GM23338 (cell line): ENCODE measurements around the gene PTPRR. TPM values are rescaled to one million over a fixed set of nuclear protein-coding genes. Genes with fewer than 3 reads are reported as not detected.

Source experiments
- ATAC-seq: fragments of 200-7000 bp; cut with Tn5 transposase; 3 replicates; pipeline ENCODE4 v1.9.1; 2020
- DNase-seq: peaks from one replicate; pipeline ENCODE4 v3.0.0-alpha.2; 2015; ENCODE audit warnings: low spot score
- H2AFZ ChIP-seq: fragments of 200-600 bp; sonication (generic); 2 replicates; pipeline ENCODE4 v1.8.0; 2016; ENCODE audit warnings: antibody characterized with exemption, mild to moderate bottlenecking, moderate library complexity
- H3F3A ChIP-seq: fragments of 200-600 bp; sonication (generic); replicated peaks from 2 replicates; pipeline ENCODE4 v1.8.0; 2017; ENCODE audit warnings: antibody characterized with exemption, mixed run types, low read depth
- H3K27ac ChIP-seq: fragments of 200-600 bp; sonication (generic); 2 replicates; pipeline ENCODE4 v1.6.1; 2016; ENCODE audit warnings: low read depth
- H3K27me3 ChIP-seq: fragments of 200-600 bp; sonication (generic); 2 replicates; pipeline ENCODE4 v1.8.0; 2016; ENCODE audit warnings: mild to moderate bottlenecking, mixed run types, moderate library complexity; ENCODE audit not compliant: insufficient read depth
- H3K36me3 ChIP-seq: fragments of 200-600 bp; sonication (generic); 2 replicates; pipeline ENCODE4 v1.8.0; 2016; ENCODE audit warnings: mild to moderate bottlenecking; ENCODE audit not compliant: insufficient read depth
- H3K4me1 ChIP-seq: fragments of 200-600 bp; sonication (generic); 2 replicates; pipeline ENCODE4 v1.8.0; 2016; ENCODE audit warnings: mild to moderate bottlenecking, moderate library complexity; ENCODE audit not compliant: insufficient read depth
- H3K4me2 ChIP-seq: fragments of 200-600 bp; sonication (generic); 2 replicates; pipeline ENCODE4 v1.7.1; 2017; ENCODE audit warnings: mixed run types
- H3K4me3 ChIP-seq: fragments of 200-600 bp; sonication (generic); 2 replicates; pipeline ENCODE4 v1.6.1; 2016; ENCODE audit warnings: mixed run types
- H3K79me2 ChIP-seq: fragments of 200-600 bp; sonication (generic); replicated peaks from 2 replicates; pipeline ENCODE4 v1.8.0; 2017; ENCODE audit warnings: mild to moderate bottlenecking; ENCODE audit not compliant: insufficient read depth
- H3K9me2 ChIP-seq: fragments of 200-600 bp; sonication (generic); 2 replicates; pipeline ENCODE4 v1.8.0; 2017; ENCODE audit not compliant: insufficient read depth
- H4K20me1 ChIP-seq: fragments of 200-600 bp; sonication (generic); replicated peaks from 2 replicates; pipeline ENCODE4 v1.8.0; 2017; ENCODE audit warnings: mild to moderate bottlenecking; ENCODE audit not compliant: insufficient read depth
- H3K27ac Mint-ChIP-seq: 2 replicates; pipeline ENCODE4 v1.8.0; 2020; ENCODE audit warnings: inconsistent platforms, mild to moderate bottlenecking, moderate library complexity, mixed read lengths
- H3K27me3 Mint-ChIP-seq: 3 replicates; pipeline ENCODE4 v1.8.0; 2022; ENCODE audit warnings: low read depth, mild to moderate bottlenecking, moderate library complexity, mixed read lengths, inconsistent platforms; ENCODE audit not compliant: insufficient read depth, poor library complexity
- H3K36me3 Mint-ChIP-seq: 3 replicates; pipeline ENCODE4 v1.8.0; 2021; ENCODE audit warnings: low read depth, mild to moderate bottlenecking, inconsistent platforms, moderate library complexity, mixed read lengths
- H3K4me1 Mint-ChIP-seq: 3 replicates; pipeline ENCODE4 v1.8.0; 2020; ENCODE audit warnings: mild to moderate bottlenecking, inconsistent platforms, mixed read lengths
- H3K4me3 Mint-ChIP-seq: 3 replicates; pipeline ENCODE4 v1.8.0; 2021; ENCODE audit warnings: moderate library complexity, mild to moderate bottlenecking, inconsistent platforms, mixed read lengths
- H3K9me3 Mint-ChIP-seq: 3 replicates; pipeline ENCODE4 v1.8.0; 2020; ENCODE audit warnings: moderate library complexity, mild to moderate bottlenecking, inconsistent platforms, mixed read lengths
- CREB1 ChIP-seq: fragments of 250-450 bp; sonication (Bioruptor Pico); IDR thresholded peaks from 2 replicates; pipeline ENCODE4 v1.5.0; 2020; ENCODE audit warnings: low read depth, mild to moderate bottlenecking, moderate library complexity
- EZH2 ChIP-seq: fragments of 200-600 bp; sonication (generic); IDR thresholded peaks from one replicate; pipeline ENCODE4 v1.8.0; 2017; ENCODE audit warnings: antibody characterized with exemption, mild to moderate bottlenecking, low read depth; ENCODE audit not compliant: unreplicated experiment
- EZH2phosphoT487 ChIP-seq: fragments of 200-600 bp; sonication (generic); IDR thresholded peaks from one replicate; pipeline ENCODE4 v1.8.1; 2018; ENCODE audit warnings: antibody characterized with exemption; ENCODE audit not compliant: unreplicated experiment
- NANOG ChIP-seq: IDR thresholded peaks from 2 replicates; pipeline ENCODE4 v1.6.1; 2016; ENCODE audit warnings: antibody characterized with exemption, borderline replicate concordance
- POLR2AphosphoS5 ChIP-seq: IDR thresholded peaks from 2 replicates; pipeline ENCODE4 v1.6.1; 2016; ENCODE audit warnings: antibody characterized with exemption, low read depth
- STAT1 ChIP-seq: IDR thresholded peaks from one replicate; pipeline ENCODE4 v1.6.1; 2016; ENCODE audit warnings: antibody characterized with exemption; ENCODE audit not compliant: unreplicated experiment
- ZNF114 ChIP-seq: fragments of 250-450 bp; sonication (Bioruptor Pico); IDR thresholded peaks from 2 replicates; pipeline ENCODE4 v1.5.0; 2020; ENCODE audit warnings: mild to moderate bottlenecking, moderate library complexity
- ZNF331 ChIP-seq: fragments of 250-450 bp; sonication (Bioruptor Pico); IDR thresholded peaks from 2 replicates; pipeline ENCODE4 v1.5.0; 2020; ENCODE audit warnings: low read depth, mild to moderate bottlenecking, moderate library complexity
- polyA plus RNA-seq: library from polyadenylated mRNA; unstranded; fragments of >200 nt; fragmentation: Nextera tagmentation; extraction: Ambion mirVana; gene quantifications from 2 replicates; pipeline ENCODE4 v1.2.1, GENCODE V29; 2016
- total RNA-seq: library from RNA; depleted of rRNA; stranded (reverse); fragments of >200 nt; shearing (Covaris generic); gene quantifications from 2 replicates; pipeline ENCODE4 v1.2.3, GENCODE V29; 2014
- TF ChIP-seq, protein P1 (sequence below): fragments of 250-450 bp; sonication (Bioruptor Pico); IDR thresholded peaks from 2 replicates; pipeline ENCODE4 v1.5.0; 2020; ENCODE audit warnings: mild to moderate bottlenecking, moderate library complexity
- TF ChIP-seq, protein P2 (sequence below): IDR thresholded peaks from one replicate; pipeline ENCODE4 v1.6.1; 2018; ENCODE audit warnings: antibody characterized with exemption; ENCODE audit not compliant: unreplicated experiment
- TF ChIP-seq, protein P3 (sequence below): IDR thresholded peaks from 2 replicates; pipeline ENCODE4 v1.6.1; 2016; ENCODE audit warnings: antibody characterized with exemption
- TF ChIP-seq, protein P4 (sequence below), 2 experiments: fragments of 200-600 bp in 1 of 2; sonication (generic) in 1 of 2; conservative IDR thresholded peaks; 2 replicates each; pipeline versions ENCODE4 v1.5.1 to v1.6.1; 2016 to 2017; ENCODE audit warnings: antibody characterized with exemption in 2 of 2, low read depth in 2 of 2, mild to moderate bottlenecking in 2 of 2, moderate library complexity in 1 of 2

Gene PTPRR
- total and polyA plus RNA-seq, 2 experiments from 2014 or later, result 0.26 to 0.76 TPM

DNA sequence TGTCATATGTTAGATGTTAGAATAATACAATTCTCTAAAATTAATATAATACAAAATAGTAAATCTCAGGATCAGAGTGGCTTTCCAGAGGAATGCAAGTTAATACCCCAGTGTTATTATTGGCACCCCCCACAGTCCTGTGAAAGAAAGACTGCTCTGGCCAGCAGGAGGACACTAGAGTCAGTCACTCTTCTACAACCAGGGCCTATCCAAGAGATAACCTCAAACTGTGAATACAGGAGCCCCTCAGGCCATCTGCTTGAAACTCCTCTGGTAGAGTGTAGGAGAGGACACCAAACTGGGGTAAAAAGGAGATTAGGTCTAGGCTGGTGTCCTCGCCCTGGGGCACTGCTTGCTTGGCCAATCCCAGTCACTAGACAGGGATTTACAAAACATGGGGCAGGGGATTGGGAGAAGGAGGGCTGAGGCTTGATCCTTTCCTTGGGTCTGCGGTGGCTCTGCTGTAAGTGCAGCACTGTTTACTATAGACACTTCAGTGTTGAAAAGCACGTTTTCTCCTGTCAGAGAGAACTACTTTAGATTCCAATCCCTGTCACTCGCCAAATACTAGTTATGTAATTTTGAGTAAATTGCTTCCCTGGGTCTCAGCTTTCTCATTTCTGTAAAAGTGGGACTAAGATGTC, 44.5 kb upstream of the PTPRR start:
- H2AFZ ChIP-seq, result no peak overlapping the region
- H3K27ac Mint-ChIP-seq, result no peak overlapping the region
- H3K79me2 ChIP-seq, result no peaks in the 10 kb centered on the region
- no peaks in the 10 kb centered on the region for H3K36me3 Mint-ChIP-seq
- no peaks in the 10 kb centered on the region for H3K4me1 ChIP-seq
- ATAC-seq (no peak; the same call in 2 of the 3 replicates), DNase-seq (no peak)
- H3K9me3 Mint-ChIP-seq, result no peaks in the 10 kb centered on the region
- H3K27me3 ChIP-seq, result no peaks in the 10 kb centered on the region
- no peak overlapping the region for H3K4me3 ChIP-seq
- H3K27me3 Mint-ChIP-seq, result no peaks in the 10 kb centered on the region
- H3K9me2 ChIP-seq, result no peaks in the 10 kb centered on the region
- H4K20me1 ChIP-seq, result no peaks in the 10 kb centered on the region
- H3F3A ChIP-seq, result no peaks in the 10 kb centered on the region
- no peak overlapping the region for H3K4me2 ChIP-seq
- TF ChIP-seq, protein P1, sequence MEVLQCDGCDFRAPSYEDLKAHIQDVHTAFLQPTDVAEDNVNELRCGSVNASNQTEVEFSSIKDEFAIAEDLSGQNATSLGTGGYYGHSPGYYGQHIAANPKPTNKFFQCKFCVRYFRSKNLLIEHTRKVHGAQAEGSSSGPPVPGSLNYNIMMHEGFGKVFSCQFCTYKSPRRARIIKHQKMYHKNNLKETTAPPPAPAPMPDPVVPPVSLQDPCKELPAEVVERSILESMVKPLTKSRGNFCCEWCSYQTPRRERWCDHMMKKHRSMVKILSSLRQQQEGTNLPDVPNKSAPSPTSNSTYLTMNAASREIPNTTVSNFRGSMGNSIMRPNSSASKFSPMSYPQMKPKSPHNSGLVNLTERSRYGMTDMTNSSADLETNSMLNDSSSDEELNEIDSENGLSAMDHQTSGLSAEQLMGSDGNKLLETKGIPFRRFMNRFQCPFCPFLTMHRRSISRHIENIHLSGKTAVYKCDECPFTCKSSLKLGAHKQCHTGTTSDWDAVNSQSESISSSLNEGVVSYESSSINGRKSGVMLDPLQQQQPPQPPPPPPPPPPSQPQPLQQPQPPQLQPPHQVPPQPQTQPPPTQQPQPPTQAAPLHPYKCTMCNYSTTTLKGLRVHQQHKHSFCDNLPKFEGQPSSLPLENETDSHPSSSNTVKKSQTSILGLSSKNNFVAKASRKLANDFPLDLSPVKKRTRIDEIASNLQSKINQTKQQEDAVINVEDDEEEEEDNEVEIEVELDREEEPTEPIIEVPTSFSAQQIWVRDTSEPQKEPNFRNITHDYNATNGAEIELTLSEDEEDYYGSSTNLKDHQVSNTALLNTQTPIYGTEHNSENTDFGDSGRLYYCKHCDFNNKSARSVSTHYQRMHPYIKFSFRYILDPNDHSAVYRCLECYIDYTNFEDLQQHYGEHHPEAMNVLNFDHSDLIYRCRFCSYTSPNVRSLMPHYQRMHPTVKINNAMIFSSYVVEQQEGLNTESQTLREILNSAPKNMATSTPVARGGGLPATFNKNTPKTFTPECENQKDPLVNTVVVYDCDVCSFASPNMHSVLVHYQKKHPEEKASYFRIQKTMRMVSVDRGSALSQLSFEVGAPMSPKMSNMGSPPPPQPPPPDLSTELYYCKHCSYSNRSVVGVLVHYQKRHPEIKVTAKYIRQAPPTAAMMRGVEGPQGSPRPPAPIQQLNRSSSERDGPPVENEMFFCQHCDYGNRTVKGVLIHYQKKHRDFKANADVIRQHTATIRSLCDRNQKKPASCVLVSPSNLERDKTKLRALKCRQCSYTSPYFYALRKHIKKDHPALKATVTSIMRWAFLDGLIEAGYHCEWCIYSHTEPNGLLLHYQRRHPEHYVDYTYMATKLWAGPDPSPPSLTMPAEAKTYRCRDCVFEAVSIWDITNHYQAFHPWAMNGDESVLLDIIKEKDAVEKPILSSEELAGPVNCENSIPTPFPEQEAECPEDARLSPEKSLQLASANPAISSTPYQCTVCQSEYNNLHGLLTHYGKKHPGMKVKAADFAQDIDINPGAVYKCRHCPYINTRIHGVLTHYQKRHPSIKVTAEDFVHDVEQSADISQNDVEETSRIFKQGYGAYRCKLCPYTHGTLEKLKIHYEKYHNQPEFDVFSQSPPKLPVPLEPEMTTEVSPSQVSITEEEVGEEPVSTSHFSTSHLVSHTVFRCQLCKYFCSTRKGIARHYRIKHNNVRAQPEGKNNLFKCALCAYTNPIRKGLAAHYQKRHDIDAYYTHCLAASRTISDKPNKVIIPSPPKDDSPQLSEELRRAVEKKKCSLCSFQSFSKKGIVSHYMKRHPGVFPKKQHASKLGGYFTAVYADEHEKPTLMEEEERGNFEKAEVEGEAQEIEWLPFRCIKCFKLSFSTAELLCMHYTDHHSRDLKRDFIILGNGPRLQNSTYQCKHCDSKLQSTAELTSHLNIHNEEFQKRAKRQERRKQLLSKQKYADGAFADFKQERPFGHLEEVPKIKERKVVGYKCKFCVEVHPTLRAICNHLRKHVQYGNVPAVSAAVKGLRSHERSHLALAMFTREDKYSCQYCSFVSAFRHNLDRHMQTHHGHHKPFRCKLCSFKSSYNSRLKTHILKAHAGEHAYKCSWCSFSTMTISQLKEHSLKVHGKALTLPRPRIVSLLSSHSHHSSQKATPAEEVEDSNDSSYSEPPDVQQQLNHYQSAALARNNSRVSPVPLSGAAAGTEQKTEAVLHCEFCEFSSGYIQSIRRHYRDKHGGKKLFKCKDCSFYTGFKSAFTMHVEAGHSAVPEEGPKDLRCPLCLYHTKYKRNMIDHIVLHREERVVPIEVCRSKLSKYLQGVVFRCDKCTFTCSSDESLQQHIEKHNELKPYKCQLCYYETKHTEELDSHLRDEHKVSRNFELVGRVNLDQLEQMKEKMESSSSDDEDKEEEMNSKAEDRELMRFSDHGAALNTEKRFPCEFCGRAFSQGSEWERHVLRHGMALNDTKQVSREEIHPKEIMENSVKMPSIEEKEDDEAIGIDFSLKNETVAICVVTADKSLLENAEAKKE, result no peak
- no peak for TF ChIP-seq POLR2AphosphoS5
- TF ChIP-seq, protein P2, sequence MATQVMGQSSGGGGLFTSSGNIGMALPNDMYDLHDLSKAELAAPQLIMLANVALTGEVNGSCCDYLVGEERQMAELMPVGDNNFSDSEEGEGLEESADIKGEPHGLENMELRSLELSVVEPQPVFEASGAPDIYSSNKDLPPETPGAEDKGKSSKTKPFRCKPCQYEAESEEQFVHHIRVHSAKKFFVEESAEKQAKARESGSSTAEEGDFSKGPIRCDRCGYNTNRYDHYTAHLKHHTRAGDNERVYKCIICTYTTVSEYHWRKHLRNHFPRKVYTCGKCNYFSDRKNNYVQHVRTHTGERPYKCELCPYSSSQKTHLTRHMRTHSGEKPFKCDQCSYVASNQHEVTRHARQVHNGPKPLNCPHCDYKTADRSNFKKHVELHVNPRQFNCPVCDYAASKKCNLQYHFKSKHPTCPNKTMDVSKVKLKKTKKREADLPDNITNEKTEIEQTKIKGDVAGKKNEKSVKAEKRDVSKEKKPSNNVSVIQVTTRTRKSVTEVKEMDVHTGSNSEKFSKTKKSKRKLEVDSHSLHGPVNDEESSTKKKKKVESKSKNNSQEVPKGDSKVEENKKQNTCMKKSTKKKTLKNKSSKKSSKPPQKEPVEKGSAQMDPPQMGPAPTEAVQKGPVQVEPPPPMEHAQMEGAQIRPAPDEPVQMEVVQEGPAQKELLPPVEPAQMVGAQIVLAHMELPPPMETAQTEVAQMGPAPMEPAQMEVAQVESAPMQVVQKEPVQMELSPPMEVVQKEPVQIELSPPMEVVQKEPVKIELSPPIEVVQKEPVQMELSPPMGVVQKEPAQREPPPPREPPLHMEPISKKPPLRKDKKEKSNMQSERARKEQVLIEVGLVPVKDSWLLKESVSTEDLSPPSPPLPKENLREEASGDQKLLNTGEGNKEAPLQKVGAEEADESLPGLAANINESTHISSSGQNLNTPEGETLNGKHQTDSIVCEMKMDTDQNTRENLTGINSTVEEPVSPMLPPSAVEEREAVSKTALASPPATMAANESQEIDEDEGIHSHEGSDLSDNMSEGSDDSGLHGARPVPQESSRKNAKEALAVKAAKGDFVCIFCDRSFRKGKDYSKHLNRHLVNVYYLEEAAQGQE, result no peak
- no peak for TF ChIP-seq CREB1 (CRISPR knock-in tag)
- no peak for TF ChIP-seq ZNF114 (CRISPR knock-in tag)
- TF ChIP-seq, protein P3, sequence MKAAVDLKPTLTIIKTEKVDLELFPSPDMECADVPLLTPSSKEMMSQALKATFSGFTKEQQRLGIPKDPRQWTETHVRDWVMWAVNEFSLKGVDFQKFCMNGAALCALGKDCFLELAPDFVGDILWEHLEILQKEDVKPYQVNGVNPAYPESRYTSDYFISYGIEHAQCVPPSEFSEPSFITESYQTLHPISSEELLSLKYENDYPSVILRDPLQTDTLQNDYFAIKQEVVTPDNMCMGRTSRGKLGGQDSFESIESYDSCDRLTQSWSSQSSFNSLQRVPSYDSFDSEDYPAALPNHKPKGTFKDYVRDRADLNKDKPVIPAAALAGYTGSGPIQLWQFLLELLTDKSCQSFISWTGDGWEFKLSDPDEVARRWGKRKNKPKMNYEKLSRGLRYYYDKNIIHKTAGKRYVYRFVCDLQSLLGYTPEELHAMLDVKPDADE, result no peak
- TF ChIP-seq ZNF331 (CRISPR knock-in tag), result no peak
- TF ChIP-seq EZH2phosphoT487, result no peak
- no peak for TF ChIP-seq NANOG
- TF ChIP-seq, protein P4, sequence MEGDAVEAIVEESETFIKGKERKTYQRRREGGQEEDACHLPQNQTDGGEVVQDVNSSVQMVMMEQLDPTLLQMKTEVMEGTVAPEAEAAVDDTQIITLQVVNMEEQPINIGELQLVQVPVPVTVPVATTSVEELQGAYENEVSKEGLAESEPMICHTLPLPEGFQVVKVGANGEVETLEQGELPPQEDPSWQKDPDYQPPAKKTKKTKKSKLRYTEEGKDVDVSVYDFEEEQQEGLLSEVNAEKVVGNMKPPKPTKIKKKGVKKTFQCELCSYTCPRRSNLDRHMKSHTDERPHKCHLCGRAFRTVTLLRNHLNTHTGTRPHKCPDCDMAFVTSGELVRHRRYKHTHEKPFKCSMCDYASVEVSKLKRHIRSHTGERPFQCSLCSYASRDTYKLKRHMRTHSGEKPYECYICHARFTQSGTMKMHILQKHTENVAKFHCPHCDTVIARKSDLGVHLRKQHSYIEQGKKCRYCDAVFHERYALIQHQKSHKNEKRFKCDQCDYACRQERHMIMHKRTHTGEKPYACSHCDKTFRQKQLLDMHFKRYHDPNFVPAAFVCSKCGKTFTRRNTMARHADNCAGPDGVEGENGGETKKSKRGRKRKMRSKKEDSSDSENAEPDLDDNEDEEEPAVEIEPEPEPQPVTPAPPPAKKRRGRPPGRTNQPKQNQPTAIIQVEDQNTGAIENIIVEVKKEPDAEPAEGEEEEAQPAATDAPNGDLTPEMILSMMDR (conservative IDR thresholded peaks at IDR 0.05; ENCODE audit: low read depth in 2 of 2), result no peak; a peak in 1 of 4 replicates
- TF ChIP-seq STAT1, result no peak
- no peak for TF ChIP-seq EZH2
- H3K4me3 Mint-ChIP-seq, result no peak overlapping the region
- H3K4me1 Mint-ChIP-seq, result peaks cover 2% of the 10 kb centered on the region; the same call in 1 of the 3 replicates
- no peaks in the 10 kb centered on the region for H3K36me3 ChIP-seq
- H3K27ac ChIP-seq, result no peak overlapping the region
